Choroid plexus epithelial cell (primary cell): ENCODE data around the gene PTPRN.

ENCODE experiments used
- DNase-seq: peaks from one replicate; pipeline ENCODE4 v3.0.0-alpha.2; 2010; ENCODE audit warnings: low read depth
- H3K4me3 ChIP-seq: 2 replicates; pipeline ENCODE4 v1.5.1; 2011; ENCODE audit warnings: low read depth, mild to moderate bottlenecking, control low read depth, low read length, moderate library complexity
- TF ChIP-seq, protein P1 (sequence below): conservative IDR thresholded peaks from 2 replicates; pipeline ENCODE4 v1.5.1; 2011; ENCODE audit warnings: low read depth, mild to moderate bottlenecking, control low read depth, inconsistent platforms, low read length, moderate library complexity

The PTPRN gene

DNA sequence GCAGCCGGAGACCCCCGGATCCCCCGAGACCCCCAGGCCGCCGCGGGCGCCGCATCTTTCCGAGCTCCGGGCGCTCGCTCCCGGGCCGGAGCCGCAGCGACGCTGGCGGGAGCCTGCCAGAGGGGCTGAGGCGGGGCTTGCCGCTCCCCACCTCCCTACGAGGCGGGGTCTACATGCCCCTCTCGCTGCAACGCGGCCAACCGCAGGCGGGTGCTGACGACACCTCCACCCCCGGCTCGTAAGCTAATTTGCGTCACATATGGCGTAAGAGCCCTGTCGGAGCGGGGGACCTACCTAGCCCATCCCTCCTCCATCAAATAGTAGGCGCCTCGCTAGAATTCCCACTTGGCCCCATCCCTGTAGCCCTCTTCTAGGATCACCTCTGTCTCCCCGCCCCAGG lies at the start of gene PTPRN:
Gene PTPRN (minus strand): TSS at position 124 of the 400 bp plus-strand sequence. CDS start 69 bp downstream, at position 55.
- H3K4me3 ChIP-seq: peak within 1 kb of the TSS; percentile 4
- peak; percentile 17 for DNase-seq
- TF ChIP-seq, protein P1, sequence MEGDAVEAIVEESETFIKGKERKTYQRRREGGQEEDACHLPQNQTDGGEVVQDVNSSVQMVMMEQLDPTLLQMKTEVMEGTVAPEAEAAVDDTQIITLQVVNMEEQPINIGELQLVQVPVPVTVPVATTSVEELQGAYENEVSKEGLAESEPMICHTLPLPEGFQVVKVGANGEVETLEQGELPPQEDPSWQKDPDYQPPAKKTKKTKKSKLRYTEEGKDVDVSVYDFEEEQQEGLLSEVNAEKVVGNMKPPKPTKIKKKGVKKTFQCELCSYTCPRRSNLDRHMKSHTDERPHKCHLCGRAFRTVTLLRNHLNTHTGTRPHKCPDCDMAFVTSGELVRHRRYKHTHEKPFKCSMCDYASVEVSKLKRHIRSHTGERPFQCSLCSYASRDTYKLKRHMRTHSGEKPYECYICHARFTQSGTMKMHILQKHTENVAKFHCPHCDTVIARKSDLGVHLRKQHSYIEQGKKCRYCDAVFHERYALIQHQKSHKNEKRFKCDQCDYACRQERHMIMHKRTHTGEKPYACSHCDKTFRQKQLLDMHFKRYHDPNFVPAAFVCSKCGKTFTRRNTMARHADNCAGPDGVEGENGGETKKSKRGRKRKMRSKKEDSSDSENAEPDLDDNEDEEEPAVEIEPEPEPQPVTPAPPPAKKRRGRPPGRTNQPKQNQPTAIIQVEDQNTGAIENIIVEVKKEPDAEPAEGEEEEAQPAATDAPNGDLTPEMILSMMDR: no peak

DNA sequence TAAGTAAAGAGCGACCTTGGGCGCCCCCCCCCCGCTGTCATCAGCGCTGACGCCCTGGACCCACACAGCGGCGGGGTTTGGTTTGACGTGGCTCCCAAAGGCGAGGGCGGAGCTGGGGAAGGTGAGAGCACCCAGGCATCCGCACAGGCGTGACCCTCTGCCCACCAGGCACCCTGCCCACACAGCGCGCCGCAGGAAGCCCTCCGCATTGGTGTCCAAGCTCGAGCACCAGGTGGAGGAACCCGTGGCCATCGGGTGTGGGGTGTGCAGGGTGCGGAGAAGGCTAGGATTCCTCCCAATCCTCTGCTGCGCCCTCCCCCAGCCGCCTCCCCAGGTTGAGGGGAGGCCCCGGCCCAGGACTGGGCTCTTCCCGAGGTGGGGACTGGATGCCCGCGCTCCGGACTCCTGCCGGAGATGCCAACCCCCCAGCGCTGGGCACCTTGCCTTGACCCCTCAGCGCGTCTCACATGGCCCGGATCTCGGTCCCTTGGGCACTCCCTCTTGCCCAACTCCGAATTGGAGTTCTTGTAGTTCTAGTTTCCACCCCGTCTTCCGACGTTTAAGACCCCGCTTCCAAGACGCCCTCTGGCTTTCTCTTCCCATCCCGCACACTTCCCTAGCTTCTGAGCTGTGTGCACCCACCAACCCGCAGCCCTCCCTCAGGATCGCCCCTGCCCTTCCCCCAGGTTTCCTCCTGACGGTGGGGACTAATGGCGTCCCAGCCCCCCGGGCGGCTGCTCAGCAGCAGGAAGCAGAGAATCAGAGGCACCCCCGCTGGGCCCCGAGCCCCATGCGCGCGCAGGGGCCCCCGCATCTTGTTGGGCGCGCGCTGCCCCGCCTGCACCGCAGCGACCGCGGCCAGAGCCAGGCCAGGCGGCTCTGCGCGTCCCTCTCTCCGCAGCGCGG lies 49.2 kb upstream of the PTPRN start:
- peak overlapping the region; percentile 4 for H3K4me3 ChIP-seq
- TF ChIP-seq, protein P1: no peak
- DNase-seq: no peak

DNA sequence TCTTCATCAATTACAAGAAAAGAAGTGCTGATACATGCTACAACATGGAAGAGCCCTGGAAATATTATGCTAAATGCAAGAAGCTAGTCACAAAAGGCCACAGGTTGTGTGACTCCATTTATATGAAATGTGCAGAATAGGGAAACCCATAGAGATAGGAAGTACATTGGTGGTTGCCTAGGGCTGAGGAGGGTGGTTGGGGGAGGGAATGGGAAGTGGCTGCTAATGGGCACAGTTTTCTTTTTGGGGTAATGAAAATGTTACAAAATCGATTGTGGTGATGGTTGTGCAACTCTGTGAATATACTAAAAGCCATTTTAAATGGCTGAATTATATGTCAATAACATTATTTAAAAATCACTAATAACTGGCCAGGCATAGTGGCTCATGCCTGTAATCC lies 47.6 kb upstream of the PTPRN start:
- no peak overlapping the region for H3K4me3 ChIP-seq
- TF ChIP-seq, protein P1: no peak
- DNase-seq: no peak

DNA sequence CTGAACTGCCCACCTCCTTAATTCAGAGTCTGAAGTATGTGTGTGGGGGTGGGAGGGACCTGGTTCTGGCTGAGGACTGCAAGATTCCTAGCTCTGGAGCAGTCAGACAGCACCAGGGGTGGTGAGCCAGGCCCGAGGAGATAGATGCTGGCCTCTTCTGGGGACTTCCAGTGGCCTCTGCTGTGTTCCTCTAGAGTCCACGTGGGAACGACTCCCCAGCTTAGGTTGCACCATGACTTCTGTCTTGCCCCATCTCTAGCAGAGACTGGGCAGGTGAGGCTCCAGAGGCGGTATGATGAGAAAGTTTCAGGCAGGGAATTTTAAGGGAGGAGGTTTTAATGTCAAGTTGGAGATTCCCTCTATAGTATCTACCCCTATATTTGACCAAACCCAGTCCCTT lies 45.4 kb upstream of the PTPRN start:
- no peak for DNase-seq
- H3K4me3 ChIP-seq: no peak overlapping the region
- TF ChIP-seq, protein P1: no peak

DNA sequence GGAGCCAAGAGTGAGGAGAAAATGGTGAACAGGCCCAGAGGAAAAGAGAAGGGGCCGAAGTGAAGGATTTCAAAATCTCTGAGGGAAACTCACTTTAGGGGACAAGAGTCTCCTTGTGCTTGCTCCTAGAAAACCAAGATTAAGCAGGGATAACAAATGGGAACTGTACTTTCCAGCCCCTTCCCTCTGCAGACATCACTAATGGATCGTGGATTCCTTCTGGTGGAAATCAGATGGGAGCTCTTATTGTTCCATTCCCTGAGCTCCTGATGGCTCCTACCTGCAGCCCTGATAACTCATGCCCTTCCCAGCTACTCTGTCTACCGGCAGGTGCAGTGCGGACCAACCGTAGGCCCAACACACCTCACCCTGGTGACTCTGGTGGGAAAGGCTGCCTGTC lies 43.9 kb upstream of the PTPRN start:
- TF ChIP-seq, protein P1: no peak
- DNase-seq: no peak
- no peak overlapping the region for H3K4me3 ChIP-seq

DNA sequence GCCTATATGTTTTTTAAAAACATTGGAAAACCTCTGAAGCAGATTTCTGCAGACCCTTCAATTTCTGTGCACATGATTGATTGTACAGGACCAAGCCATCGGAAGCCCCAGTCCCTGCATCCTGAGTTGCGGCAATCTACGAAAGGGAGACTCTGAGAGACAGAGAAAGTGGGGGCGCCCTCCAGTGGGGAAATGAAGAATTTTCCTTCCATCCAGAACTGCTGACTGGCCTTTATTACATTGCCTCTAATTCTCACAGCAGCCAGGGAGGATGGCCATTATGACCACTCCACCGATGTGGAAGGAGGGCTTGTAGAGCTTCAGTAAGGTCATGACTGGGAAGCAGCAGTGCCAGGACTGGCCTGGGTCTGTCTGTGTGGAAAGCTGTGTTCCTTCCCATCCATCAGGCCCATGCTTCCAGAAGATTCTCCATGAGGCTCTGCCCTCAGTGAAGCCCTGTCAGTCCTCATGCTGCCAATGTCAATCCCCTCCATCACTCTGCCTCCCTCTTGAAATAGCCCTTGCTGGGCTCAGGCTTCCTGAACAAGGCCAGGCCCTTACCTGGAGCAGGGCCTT lies 43.3 kb upstream of the PTPRN start:
- TF ChIP-seq, protein P1: peak; percentile 83
- peak; percentile 78 for DNase-seq
- H3K4me3 ChIP-seq: no peak overlapping the region

DNA sequence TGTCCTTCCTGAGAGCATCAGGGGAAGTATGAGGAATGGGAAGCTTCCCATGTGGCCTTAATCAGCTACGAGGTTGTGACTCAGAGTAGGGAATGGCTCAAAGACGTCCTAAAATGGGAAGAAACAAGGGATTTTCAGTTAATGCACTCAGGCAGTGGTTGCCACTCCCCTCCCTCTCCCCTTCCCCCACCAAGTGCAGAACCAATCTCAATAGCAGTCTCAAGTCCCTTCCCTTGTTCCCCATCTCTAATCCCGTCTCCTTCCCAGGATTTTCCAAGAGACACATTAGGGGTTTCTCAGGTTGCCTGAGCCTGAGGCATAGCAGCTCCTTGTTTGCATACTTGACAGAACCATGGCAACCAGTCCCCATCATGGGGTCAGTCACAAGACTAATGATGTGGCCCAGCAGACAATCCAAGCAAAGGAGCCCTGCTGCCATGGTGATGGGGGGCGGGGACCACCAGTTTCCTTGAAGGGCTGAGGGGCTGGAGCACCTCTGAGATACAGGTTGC lies 41.6 kb upstream of the PTPRN start:
- TF ChIP-seq, protein P1: no peak
- no peak overlapping the region for H3K4me3 ChIP-seq
- DNase-seq: peak; percentile 12
